CD8-positive, alpha-beta memory T cell (primary cell): ENCODE results near the gene SOX12. TPM values are rescaled to one million over a fixed set of nuclear protein-coding genes. Genes with fewer than 3 reads are reported as not detected.
A peak's percentile ranks its signal among the peaks of the same experiment; 100 is the strongest.
"Not testable (repeated sequence)": the region's sequence is repeated elsewhere in the genome, so short reads cannot be mapped to it uniquely, and the experiment has no call there.

ENCODE experiments used
- CTCF ChIA-PET: fragments of 350-600 bp; sonication (Branson Sonifier 250); formaldehyde crosslinking; loops from one replicate; lab custom pipeline; 2021; ENCODE audit warnings: antibody characterized with exemption; lab: Charles Lee
- POLR2A ChIA-PET: fragments of 350-600 bp; sonication (Branson Sonifier 250); formaldehyde crosslinking; loops from one replicate; lab custom pipeline; 2021; ENCODE audit warnings: antibody characterized with exemption; lab: Charles Lee
- DNase-seq, 5 donors: peaks; one replicate each; pipeline versions ENCODE4 v3.0.0 to v3.0.0-alpha.2; 2020 to 2022; ENCODE audit warnings: mixed read lengths in 1 of 5
- H3K27ac ChIP-seq: one replicate; pipeline ENCODE4 v1.7.0; 2013; ENCODE audit warnings: low read depth, mild to moderate bottlenecking, low read length, moderate library complexity
- H3K27me3 ChIP-seq: 2 replicates; pipeline ENCODE4 v1.7.0; 2013; ENCODE audit warnings: low read length, mild to moderate bottlenecking; ENCODE audit not compliant: insufficient read depth, poor library complexity, severe bottlenecking
- H3K36me3 ChIP-seq: 2 replicates; pipeline ENCODE4 v1.7.0; 2013; ENCODE audit warnings: mild to moderate bottlenecking, low read length, moderate library complexity; ENCODE audit not compliant: insufficient read depth
- H3K4me1 ChIP-seq: 2 replicates; pipeline ENCODE4 v1.7.0; 2013; ENCODE audit warnings: mild to moderate bottlenecking, low read length, moderate library complexity; ENCODE audit not compliant: insufficient read depth
- H3K4me3 ChIP-seq: 2 replicates; pipeline ENCODE4 v1.7.0; 2013; ENCODE audit warnings: mild to moderate bottlenecking, low read length
- H3K9me3 ChIP-seq: 2 replicates; pipeline ENCODE4 v1.7.0; 2013; ENCODE audit warnings: mild to moderate bottlenecking, low read length
- H3K27ac Mint-ChIP-seq, 8 donors: one replicate each; pipeline ENCODE4 v1.8.0; 2020 to 2021; ENCODE audit warnings: mixed read lengths in 8 of 8, mild to moderate bottlenecking in 6 of 8, inconsistent platforms in 3 of 8, moderate library complexity in 3 of 8
- H3K27me3 Mint-ChIP-seq, 2 donors: one replicate each; pipeline ENCODE4 v1.8.0; 2020 to 2021; ENCODE audit warnings: mixed read lengths in 2 of 2, mild to moderate bottlenecking in 1 of 2, moderate library complexity in 1 of 2
- H3K36me3 Mint-ChIP-seq, 3 donors: one replicate each; pipeline ENCODE4 v1.8.0; 2020 to 2021; ENCODE audit warnings: mixed read lengths in 3 of 3, inconsistent platforms in 1 of 3, mild to moderate bottlenecking in 1 of 3
- H3K4me1 Mint-ChIP-seq, 3 donors: one replicate each; pipeline ENCODE4 v1.8.0; 2020 to 2021; ENCODE audit warnings: mixed read lengths in 3 of 3, inconsistent platforms in 1 of 3, mild to moderate bottlenecking in 1 of 3
- H3K4me3 Mint-ChIP-seq, 7 donors: one replicate each; pipeline ENCODE4 v1.8.0; 2020 to 2021; ENCODE audit warnings: mixed read lengths in 7 of 7, mild to moderate bottlenecking in 6 of 7, moderate library complexity in 4 of 7, inconsistent platforms in 2 of 7
- H3K9me3 Mint-ChIP-seq, 5 donors: one replicate each; pipeline ENCODE4 v1.8.0; 2020 to 2022; ENCODE audit warnings: mixed read lengths in 5 of 5, mild to moderate bottlenecking in 3 of 5, moderate library complexity in 2 of 5, inconsistent platforms in 1 of 5
- polyA plus RNA-seq: library from polyadenylated mRNA; unstranded; fragments of 300-500 nt; fragmentation: Illumina TruSeq; gene quantifications from one replicate; pipeline ENCODE4 v1.2.3, GENCODE V29; 2021
- total RNA-seq, 2 experiments: library from RNA; stranded (reverse); gene quantifications; one replicate each; pipeline ENCODE4 v1.2.3, GENCODE V29; 2021

SOX12 gene
- total and polyA plus RNA-seq, 3 experiments from 2014 or later, result 0.64 to 5.1 (median 4.7) TPM

DNA sequence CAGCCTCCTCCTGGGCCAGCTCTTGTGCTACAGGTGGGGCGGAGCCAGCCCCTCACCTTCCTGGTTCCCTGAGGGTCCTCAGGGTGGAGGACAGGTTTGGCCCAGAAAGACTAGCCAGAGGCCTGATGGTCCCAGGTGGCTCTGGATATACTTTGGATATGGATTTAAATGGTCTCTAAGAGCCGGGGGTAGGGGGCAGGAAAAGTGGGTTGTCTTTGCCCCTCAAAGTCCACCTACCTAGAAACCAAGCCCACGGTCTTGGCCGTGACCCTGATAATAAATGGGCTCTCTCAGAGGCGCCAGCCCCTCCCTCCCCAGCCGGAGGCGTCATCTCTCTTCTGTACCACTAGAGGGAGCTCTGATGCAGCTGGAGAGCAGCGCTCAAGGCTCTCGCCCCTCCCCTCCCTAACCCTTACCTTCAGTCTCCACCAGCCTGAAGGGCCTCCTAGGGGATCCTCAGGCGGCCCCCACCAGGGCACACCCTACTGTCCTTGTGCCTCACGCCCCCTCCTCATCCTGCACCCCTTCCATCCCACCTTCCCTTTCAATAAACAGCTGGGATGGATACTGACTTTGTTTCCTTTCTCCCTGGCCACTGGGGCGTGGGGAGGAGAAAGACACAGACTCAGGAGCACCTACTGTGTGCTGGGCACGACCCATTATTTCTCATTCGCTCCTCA, 29.1 kb downstream of the SOX12 start:
- Mint-ChIP-seq H3K4me3 (no peak overlapping the region), H3K9me3 (no peaks in the 10 kb centered on the region), H3K36me3 (no peaks in the 10 kb centered on the region), H3K4me1 (no peaks in the 10 kb centered on the region), H3K27ac (peak overlapping the region in 1 of 8 donors; percentile 14), H3K27me3 (peaks cover 6 to 10% of the 10 kb centered on the region in 2 donors)
- no peaks in the 10 kb centered on the region for H3K9me3 ChIP-seq
- H3K27me3 ChIP-seq, result no peaks in the 10 kb centered on the region
- H3K27ac ChIP-seq, result no peak overlapping the region
- no peak overlapping the region for H3K4me3 ChIP-seq
- POLR2A ChIA-PET, result interaction anchor here (1.2 kb wide), 1 partner anchor 134 kb away, joined by 5 read pairs; no protein-coding TSS in a partner anchor
- no peaks in the 10 kb centered on the region for H3K36me3 ChIP-seq
- DNase-seq, result peak; percentile 61 to 86 (median 75)
- CTCF ChIA-PET, result interaction anchor here (0.6 to 4.4 kb wide), 25 partner anchors 9 to 313 kb away, joined by 3 to 46 read pairs (median 4); partner anchors contain the start of genes TBC1D20 and TRIB3
- H3K4me1 ChIP-seq, result peaks cover 3% of the 10 kb centered on the region

DNA sequence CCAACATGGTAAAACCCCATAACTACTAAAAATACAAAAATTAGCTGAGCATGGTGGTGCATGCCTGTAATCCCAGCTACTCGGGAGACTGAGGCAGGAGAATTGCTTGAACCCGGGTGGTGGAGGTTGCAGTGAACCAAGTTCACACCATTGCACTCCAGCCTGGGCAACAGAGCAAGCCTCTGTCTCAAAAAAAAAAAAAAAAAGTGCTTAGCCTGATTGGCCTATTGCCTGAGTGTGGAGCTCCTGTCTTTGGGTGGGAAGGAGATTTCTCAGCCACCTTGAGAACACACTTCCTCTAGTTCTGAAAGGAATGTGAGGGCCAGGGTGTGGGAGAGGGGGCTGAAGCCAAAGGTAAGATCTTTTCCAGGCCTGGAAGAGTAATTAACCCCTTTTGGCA, 30.8 kb downstream of the SOX12 start:
- H3K4me3 Mint-ChIP-seq, POLR2A ChIA-PET, H3K4me3 ChIP-seq, H3K9me3 ChIP-seq, H3K9me3 Mint-ChIP-seq, H3K27me3 ChIP-seq, H3K27me3 Mint-ChIP-seq, H3K36me3 ChIP-seq, H3K4me1 ChIP-seq, H3K27ac Mint-ChIP-seq, H3K4me1 Mint-ChIP-seq, H3K36me3 Mint-ChIP-seq: not testable (repeated sequence)
- H3K27ac ChIP-seq, result peak overlapping the region; percentile 10
- peak in 1 of 5 donors; percentile 10 for DNase-seq
- CTCF ChIA-PET, result interaction anchor here (1.2 to 4.4 kb wide), 4 partner anchors 124 to 311 kb away, joined by 3 to 46 read pairs (median 5); no protein-coding TSS in a partner anchor

DNA sequence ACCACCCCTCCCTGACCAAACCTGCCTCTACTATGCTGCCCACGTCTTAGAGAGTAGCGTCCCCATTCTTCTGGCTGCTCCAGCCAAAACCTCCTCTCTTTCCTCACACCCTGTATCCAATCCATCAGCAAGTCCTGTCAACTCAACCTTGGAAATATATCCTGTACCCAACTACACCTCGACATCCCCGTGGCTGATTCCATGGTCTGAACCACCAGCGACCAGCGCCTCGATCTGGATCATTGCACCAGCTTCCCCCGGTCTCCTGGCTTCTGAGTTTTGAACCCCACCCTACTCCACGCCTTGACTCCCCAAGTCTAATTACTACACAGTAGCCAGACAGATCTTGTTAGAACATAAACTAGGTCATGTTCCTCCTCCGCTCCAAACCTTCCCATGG, 31.4 kb downstream of the SOX12 start:
- POLR2A ChIA-PET, result no interaction called here
- H3K4me1 Mint-ChIP-seq, result no peaks in the 10 kb centered on the region
- Histone ChIP-seq H3K9me3 (no peaks in the 10 kb centered on the region), H3K36me3 (no peaks in the 10 kb centered on the region), H3K27ac (peak overlapping the region; percentile 10), H3K4me3 (no peak overlapping the region), H3K27me3 (no peaks in the 10 kb centered on the region), H3K4me1 (peaks cover 3% of the 10 kb centered on the region)
- peaks cover 6 to 10% of the 10 kb centered on the region in 2 donors for H3K27me3 Mint-ChIP-seq
- CTCF ChIA-PET, result interaction anchor here (1.6 to 4.4 kb wide), 2 partner anchors 124 to 289 kb away, joined by 6 to 46 read pairs; no protein-coding TSS in a partner anchor
- peak in 1 of 5 donors; percentile 11 for DNase-seq
- H3K27ac Mint-ChIP-seq, result no peak overlapping the region
- no peak overlapping the region for H3K4me3 Mint-ChIP-seq
- H3K9me3 Mint-ChIP-seq, result no peaks in the 10 kb centered on the region
- H3K36me3 Mint-ChIP-seq, result no peaks in the 10 kb centered on the region

DNA sequence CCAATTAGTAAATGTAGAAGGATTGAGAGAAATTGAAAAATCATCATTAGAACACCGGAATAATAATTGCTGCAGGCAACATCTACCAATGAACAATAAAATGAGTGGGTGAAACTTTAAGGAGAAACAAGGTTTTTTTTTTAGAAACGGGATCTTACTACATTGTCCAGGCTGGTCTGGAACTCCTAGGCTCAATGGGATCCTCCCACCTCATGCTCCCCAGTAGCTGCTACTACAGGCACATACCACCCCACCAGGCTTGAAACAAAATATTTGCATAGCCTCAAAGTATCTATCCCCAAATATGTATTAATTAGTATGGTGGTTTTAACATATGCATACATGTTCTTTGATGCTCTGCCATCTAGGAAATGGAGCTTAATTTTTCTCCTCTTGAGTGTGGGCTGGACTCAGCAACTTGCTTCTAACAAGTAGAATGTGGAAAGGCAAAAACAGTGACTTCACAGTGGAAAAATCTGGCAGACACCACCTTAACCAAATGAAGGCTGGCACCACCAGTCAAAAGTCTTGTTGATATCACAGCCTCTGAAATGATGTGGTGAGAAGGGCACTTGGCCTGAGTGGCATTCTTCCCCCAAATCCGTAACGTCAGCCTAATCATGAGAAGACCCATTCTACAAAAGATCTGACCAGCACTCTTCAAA, 33.7 kb downstream of the SOX12 start:
- DNase-seq, result no peak
- no peak overlapping the region for H3K27ac Mint-ChIP-seq
- Histone ChIP-seq H3K4me3 (no peak overlapping the region), H3K9me3 (no peaks in the 10 kb centered on the region), H3K27ac (no peak overlapping the region), H3K27me3 (no peaks in the 10 kb centered on the region), H3K4me1 (peaks cover 8% of the 10 kb centered on the region), H3K36me3 (no peaks in the 10 kb centered on the region)
- POLR2A ChIA-PET, result no interaction called here
- no peak overlapping the region for H3K4me3 Mint-ChIP-seq
- CTCF ChIA-PET, result no interaction called here
- no peaks in the 10 kb centered on the region for H3K9me3 Mint-ChIP-seq
- H3K36me3 Mint-ChIP-seq, result no peaks in the 10 kb centered on the region
- peaks cover 0 to 5% (median 3%) of the 10 kb centered on the region in 3 donors for H3K4me1 Mint-ChIP-seq
- H3K27me3 Mint-ChIP-seq, result peaks cover 4 to 10% of the 10 kb centered on the region in 2 donors

DNA sequence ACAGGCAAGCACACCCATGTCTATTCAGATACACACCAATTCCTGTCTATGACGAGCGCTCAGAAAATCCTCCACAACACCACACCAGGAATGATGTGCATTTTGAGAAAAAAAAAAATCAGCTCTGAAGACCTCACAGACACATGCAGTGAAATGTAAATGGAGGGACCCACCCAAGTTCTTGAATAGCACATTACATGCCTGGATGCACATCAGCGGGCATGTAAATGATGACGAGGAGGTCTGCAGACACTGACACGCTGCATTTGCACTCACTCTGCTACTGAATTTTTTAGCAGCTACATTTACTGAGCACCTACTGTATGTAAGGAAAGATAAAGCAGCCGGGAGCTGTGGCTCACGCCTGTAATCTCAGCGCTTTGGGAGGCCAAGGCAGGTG, 36.2 kb downstream of the SOX12 start:
- no peak for DNase-seq
- Histone ChIP-seq H3K4me3 (no peak overlapping the region), H3K4me1 (peaks cover 23% of the 10 kb centered on the region), H3K27me3 (no peaks in the 10 kb centered on the region), H3K9me3 (no peaks in the 10 kb centered on the region), H3K27ac (no peak overlapping the region), H3K36me3 (no peaks in the 10 kb centered on the region)
- ChIA-PET POLR2A (no interaction called here), CTCF (interaction anchor here (0.6 to 1.1 kb wide), 3 partner anchors 46 to 117 kb away, joined by 3 read pairs; no protein-coding TSS in a partner anchor)
- Mint-ChIP-seq H3K4me3 (no peak overlapping the region), H3K36me3 (no peaks in the 10 kb centered on the region), H3K9me3 (no peaks in the 10 kb centered on the region), H3K4me1 (peaks cover 0 to 5% (median 3%) of the 10 kb centered on the region in 3 donors), H3K27me3 (peaks cover 4 to 10% of the 10 kb centered on the region in 2 donors), H3K27ac (no peak overlapping the region)

DNA sequence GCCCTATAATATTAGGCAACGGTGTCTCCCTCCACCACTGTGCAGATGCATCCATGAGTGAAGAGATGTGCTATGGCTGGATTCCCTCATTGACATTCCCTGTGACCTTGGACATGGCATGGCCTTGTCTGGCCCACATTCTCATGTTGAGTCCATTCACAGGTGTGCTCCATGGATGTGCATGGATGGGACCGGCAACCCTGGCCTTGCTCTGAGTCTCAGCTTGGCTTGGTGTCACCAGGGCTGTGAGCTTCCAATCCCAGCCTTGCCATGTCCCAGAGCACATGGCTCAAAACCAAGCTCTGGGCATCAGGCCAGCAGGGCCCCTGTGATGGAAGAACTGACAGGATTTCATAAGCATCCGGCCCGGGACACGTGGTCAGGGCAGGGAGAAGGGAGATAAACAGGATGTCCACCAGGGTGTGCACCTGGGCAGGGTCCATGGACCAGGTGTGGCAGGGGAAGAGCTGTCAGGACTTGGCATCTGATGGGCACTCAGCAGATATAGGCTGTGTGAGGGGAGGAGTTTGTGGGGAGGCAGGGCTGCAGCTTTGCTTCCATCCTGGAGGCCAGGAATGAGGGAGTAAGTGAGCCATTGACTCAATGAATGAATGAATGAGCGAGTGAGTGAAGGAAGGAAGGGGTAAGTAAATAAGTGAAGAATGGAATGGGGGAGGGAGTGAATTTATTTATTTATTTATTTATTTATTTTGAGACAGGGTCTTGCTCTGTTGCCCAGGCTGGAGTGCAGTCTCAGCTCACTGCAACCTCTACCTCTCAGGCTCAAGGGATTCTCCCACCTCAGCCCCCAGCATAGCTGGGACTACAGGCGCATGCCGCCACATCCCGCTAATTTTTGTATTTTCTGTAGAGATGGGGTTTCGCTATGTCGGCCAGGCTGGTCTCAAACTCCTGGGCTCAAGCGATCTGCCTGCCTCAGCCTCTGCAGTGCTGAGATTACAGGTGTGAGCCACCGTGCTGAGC, 37.2 kb downstream of the SOX12 start:
- Histone ChIP-seq H3K4me1 (peaks cover 23% of the 10 kb centered on the region), H3K27ac (no peak overlapping the region), H3K4me3 (no peak overlapping the region), H3K9me3 (no peaks in the 10 kb centered on the region), H3K36me3 (no peaks in the 10 kb centered on the region), H3K27me3 (no peaks in the 10 kb centered on the region)
- POLR2A ChIA-PET, result no interaction called here
- CTCF ChIA-PET, result interaction anchor here (0.6 to 1.1 kb wide), 5 partner anchors 9 to 116 kb away, joined by 3 to 5 read pairs (median 3); no protein-coding TSS in a partner anchor
- peaks cover 6 to 10% of the 10 kb centered on the region in 2 donors for H3K27me3 Mint-ChIP-seq
- H3K9me3 Mint-ChIP-seq, result no peaks in the 10 kb centered on the region
- peaks cover 0 to 5% (median 3%) of the 10 kb centered on the region in 3 donors for H3K4me1 Mint-ChIP-seq
- H3K36me3 Mint-ChIP-seq, result no peaks in the 10 kb centered on the region
- peak in 1 of 5 donors; percentile 42 for DNase-seq
- no peak overlapping the region for H3K4me3 Mint-ChIP-seq
- H3K27ac Mint-ChIP-seq, result peak overlapping the region in 1 of 8 donors; percentile 30

DNA sequence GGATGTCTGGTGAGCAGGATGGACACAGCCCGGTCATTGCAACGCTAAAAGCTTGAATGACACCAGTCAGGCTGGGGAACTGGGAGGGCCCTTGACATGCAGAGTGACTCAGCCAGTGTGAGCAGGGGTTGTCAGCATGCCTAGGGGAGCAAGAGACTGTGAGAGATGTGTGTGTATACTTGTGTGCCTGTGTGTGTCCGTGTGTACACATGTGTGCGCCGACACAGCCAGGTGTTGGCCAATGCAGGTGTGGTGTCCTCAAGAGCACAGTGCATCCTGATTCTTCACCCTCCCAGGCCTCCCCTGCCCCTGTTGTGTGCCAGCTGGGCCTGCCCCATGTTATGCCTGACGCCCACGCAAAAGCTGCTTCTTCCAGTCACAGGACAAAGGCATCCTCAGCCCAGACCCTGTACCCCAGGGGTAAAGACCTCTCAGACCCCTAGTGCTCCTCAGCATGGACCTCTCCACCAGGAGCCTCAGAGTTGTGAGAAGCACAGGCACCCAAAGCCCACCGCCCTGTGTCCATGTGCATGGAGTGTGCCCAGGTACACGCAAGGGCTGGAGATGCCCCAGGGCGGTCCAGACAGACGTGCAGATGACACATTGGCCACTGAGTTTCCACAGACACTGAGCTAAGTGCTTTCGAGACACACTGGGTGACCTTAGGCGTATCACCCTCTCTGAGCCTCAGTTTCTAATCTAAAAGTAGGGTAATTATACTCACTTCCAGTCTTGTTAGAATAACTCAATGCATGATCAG, 38.1 kb downstream of the SOX12 start:
- no peak overlapping the region for H3K4me3 Mint-ChIP-seq
- peak overlapping the region in 1 of 8 donors; percentile 30 for H3K27ac Mint-ChIP-seq
- no peaks in the 10 kb centered on the region for H3K36me3 Mint-ChIP-seq

More for the DNA sequence above, 38.1 kb downstream of the SOX12 start:
- peaks cover 0 to 5% (median 3%) of the 10 kb centered on the region in 3 donors for H3K4me1 Mint-ChIP-seq
- no peaks in the 10 kb centered on the region for H3K36me3 ChIP-seq
- peak in 1 of 5 donors; percentile 26 for DNase-seq
- CTCF ChIA-PET, result interaction anchor here (0.9 kb wide), 1 partner anchor 40 kb away, joined by 5 read pairs; no protein-coding TSS in a partner anchor
- no peak overlapping the region for H3K4me3 ChIP-seq
- peaks cover 23% of the 10 kb centered on the region for H3K4me1 ChIP-seq
- peaks cover 6 to 7% of the 10 kb centered on the region in 2 donors for H3K27me3 Mint-ChIP-seq
- POLR2A ChIA-PET, result no interaction called here
- H3K9me3 Mint-ChIP-seq, result no peaks in the 10 kb centered on the region
- no peak overlapping the region for H3K27ac ChIP-seq
- no peaks in the 10 kb centered on the region for H3K9me3 ChIP-seq
- no peaks in the 10 kb centered on the region for H3K27me3 ChIP-seq
